WTC11 (cell line): ENCODE results near the gene EIF4E1B. TPM values are rescaled to one million over a fixed set of nuclear protein-coding genes. Genes with fewer than 3 reads are reported as not detected.

Source experiments
- CREB1 ChIP-seq: sonication (generic); formaldehyde crosslinking; IDR thresholded peaks from 2 replicates; pipeline ENCODE4 v1.8.0; 2023; ENCODE audit warnings: mild to moderate bottlenecking, missing genetic modification reagents
- E2F1 ChIP-seq: sonication (generic); formaldehyde crosslinking; IDR thresholded peaks from 2 replicates; pipeline ENCODE4 v1.8.0; 2022; ENCODE audit warnings: mild to moderate bottlenecking, missing genetic modification reagents
- FOXJ3 ChIP-seq: sonication (generic); formaldehyde crosslinking; IDR thresholded peaks from 2 replicates; pipeline ENCODE4 v1.9.0; 2021; ENCODE audit warnings: missing genetic modification reagents, mild to moderate bottlenecking, borderline replicate concordance
- FOXK1 ChIP-seq: sonication (generic); formaldehyde crosslinking; IDR thresholded peaks from 2 replicates; pipeline ENCODE4 v1.8.0; 2022; ENCODE audit warnings: mild to moderate bottlenecking, moderate library complexity, missing genetic modification reagents
- FOXP1 ChIP-seq: sonication (generic); formaldehyde crosslinking; IDR thresholded peaks from 2 replicates; pipeline ENCODE4 v1.8.0; 2022; ENCODE audit warnings: missing genetic modification reagents, mild to moderate bottlenecking, moderate library complexity, borderline replicate concordance
- HMGXB4 ChIP-seq: sonication (generic); formaldehyde crosslinking; IDR thresholded peaks from 2 replicates; pipeline ENCODE4 v1.8.1; 2023; ENCODE audit warnings: mild to moderate bottlenecking, moderate library complexity, missing genetic modification reagents
- IRF1 ChIP-seq: sonication (generic); formaldehyde crosslinking; IDR thresholded peaks from 2 replicates; pipeline ENCODE4 v1.8.0; 2023; ENCODE audit warnings: missing genetic modification reagents
- IRF2 ChIP-seq: sonication (generic); formaldehyde crosslinking; IDR thresholded peaks from 2 replicates; pipeline ENCODE4 v1.8.0; 2022; ENCODE audit warnings: low read depth, missing genetic modification reagents, borderline replicate concordance
- JUN ChIP-seq: sonication (generic); formaldehyde crosslinking; IDR thresholded peaks from 2 replicates; pipeline ENCODE4 v1.8.0; 2023; ENCODE audit warnings: mild to moderate bottlenecking, missing genetic modification reagents
- KAT7 ChIP-seq: sonication (generic); formaldehyde crosslinking; IDR thresholded peaks from 2 replicates; pipeline ENCODE4 v1.8.1; 2023; ENCODE audit warnings: missing genetic modification reagents, mild to moderate bottlenecking, borderline replicate concordance
- MAX ChIP-seq: sonication (generic); formaldehyde crosslinking; IDR thresholded peaks from 2 replicates; pipeline ENCODE4 v1.8.0; 2022; ENCODE audit warnings: mild to moderate bottlenecking, missing genetic modification reagents
- NR1H2 ChIP-seq: sonication (generic); formaldehyde crosslinking; IDR thresholded peaks from 2 replicates; pipeline ENCODE4 v1.9.0; 2021; ENCODE audit warnings: mild to moderate bottlenecking, moderate library complexity, missing genetic modification reagents
- RORB ChIP-seq: fragments of 250-450 bp; sonication (Bioruptor Pico); IDR thresholded peaks from 2 replicates; pipeline ENCODE4 v1.9.0; 2021; ENCODE audit warnings: mild to moderate bottlenecking
- TEAD1 ChIP-seq: sonication (generic); formaldehyde crosslinking; IDR thresholded peaks from 2 replicates; pipeline ENCODE4 v1.8.0; 2022; ENCODE audit warnings: mild to moderate bottlenecking, missing genetic modification reagents
- TEAD4 ChIP-seq: sonication (generic); formaldehyde crosslinking; IDR thresholded peaks from 2 replicates; pipeline ENCODE4 v1.8.0; 2022; ENCODE audit warnings: mild to moderate bottlenecking, missing genetic modification reagents
- ZBTB21 ChIP-seq: sonication (generic); formaldehyde crosslinking; IDR thresholded peaks from 2 replicates; pipeline ENCODE4 v1.8.1; 2023; ENCODE audit warnings: mild to moderate bottlenecking, missing genetic modification reagents, borderline replicate concordance
- ZNF138 ChIP-seq: sonication (generic); formaldehyde crosslinking; conservative IDR thresholded peaks from 2 replicates; pipeline ENCODE4 v1.8.1; 2022; ENCODE audit warnings: mild to moderate bottlenecking, moderate library complexity, missing genetic modification reagents
- ZNF232 ChIP-seq: sonication (generic); formaldehyde crosslinking; IDR thresholded peaks from 2 replicates; pipeline ENCODE4 v1.8.0; 2022; ENCODE audit warnings: mild to moderate bottlenecking, missing genetic modification reagents
- ZNF317 ChIP-seq: sonication (generic); formaldehyde crosslinking; IDR thresholded peaks from 2 replicates; pipeline ENCODE4 v1.8.1; 2023; ENCODE audit warnings: low read depth, mild to moderate bottlenecking, moderate library complexity, missing genetic modification reagents, borderline replicate concordance
- ZNF671 ChIP-seq: fragments of 250-450 bp; sonication (Bioruptor Pico); IDR thresholded peaks from 2 replicates; pipeline ENCODE4 v1.8.0; 2021; ENCODE audit warnings: mild to moderate bottlenecking
- total RNA-seq: library from RNA; stranded (reverse); gene quantifications from 3 replicates; pipeline ENCODE4 v1.2.3, GENCODE V29; 2021
- TF ChIP-seq, protein P1 (sequence below): sonication (generic); formaldehyde crosslinking; IDR thresholded peaks from 2 replicates; pipeline ENCODE4 v1.8.1; 2022; ENCODE audit warnings: mild to moderate bottlenecking, missing genetic modification reagents, moderate library complexity, borderline replicate concordance
- TF ChIP-seq, protein P2 (sequence below): sonication (generic); formaldehyde crosslinking; IDR thresholded peaks from 2 replicates; pipeline ENCODE4 v1.8.1; 2022; ENCODE audit warnings: missing genetic modification reagents, borderline replicate concordance
- TF ChIP-seq, protein P3 (sequence below): sonication (generic); formaldehyde crosslinking; IDR thresholded peaks from 2 replicates; pipeline ENCODE4 v1.8.0; 2023; ENCODE audit warnings: missing genetic modification reagents, mild to moderate bottlenecking, borderline replicate concordance
- TF ChIP-seq, protein P4 (sequence below): sonication (generic); formaldehyde crosslinking; IDR thresholded peaks from 2 replicates; pipeline ENCODE4 v1.8.1; 2023; ENCODE audit warnings: mild to moderate bottlenecking, missing genetic modification reagents
- TF ChIP-seq, protein P5 (sequence below): sonication (generic); formaldehyde crosslinking; IDR thresholded peaks from 2 replicates; pipeline ENCODE4 v1.8.0; 2022; ENCODE audit warnings: mild to moderate bottlenecking, missing genetic modification reagents

EIF4E1B gene
- total RNA-seq, 1 experiment from 2014 or later, result 0.74 TPM

DNA sequence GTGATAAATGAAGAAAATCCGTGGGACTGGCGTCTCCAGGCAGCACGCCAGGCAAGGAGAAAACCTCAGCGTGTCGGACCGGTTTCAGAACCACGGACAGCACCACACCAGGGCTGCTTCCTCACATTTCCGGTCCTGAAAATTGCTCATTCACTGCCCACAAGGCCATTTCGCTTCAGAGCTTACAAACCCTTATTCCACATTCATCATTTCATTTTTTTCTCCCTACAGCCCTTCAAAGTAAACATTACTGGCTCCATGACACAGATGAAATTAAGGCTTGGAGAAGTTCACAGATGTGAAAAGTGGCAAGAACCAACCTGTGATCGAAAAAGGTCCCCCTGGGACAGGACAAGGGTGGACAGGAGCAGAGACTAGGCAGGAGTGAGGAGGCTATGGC is 19.0 kb upstream of the EIF4E1B start (continued):
- TF ChIP-seq JUN (CRISPR knock-in tag), result peak; percentile 77; the same call in 1 of the 2 replicates
- TF ChIP-seq, protein P1, sequence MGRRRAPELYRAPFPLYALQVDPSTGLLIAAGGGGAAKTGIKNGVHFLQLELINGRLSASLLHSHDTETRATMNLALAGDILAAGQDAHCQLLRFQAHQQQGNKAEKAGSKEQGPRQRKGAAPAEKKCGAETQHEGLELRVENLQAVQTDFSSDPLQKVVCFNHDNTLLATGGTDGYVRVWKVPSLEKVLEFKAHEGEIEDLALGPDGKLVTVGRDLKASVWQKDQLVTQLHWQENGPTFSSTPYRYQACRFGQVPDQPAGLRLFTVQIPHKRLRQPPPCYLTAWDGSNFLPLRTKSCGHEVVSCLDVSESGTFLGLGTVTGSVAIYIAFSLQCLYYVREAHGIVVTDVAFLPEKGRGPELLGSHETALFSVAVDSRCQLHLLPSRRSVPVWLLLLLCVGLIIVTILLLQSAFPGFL (CRISPR knock-in tag), result 0 out of 2 replicates have a peak, but pooled peaks have one; percentile 16
- TF ChIP-seq ZNF671, result no peak
- TF ChIP-seq, protein P2, sequence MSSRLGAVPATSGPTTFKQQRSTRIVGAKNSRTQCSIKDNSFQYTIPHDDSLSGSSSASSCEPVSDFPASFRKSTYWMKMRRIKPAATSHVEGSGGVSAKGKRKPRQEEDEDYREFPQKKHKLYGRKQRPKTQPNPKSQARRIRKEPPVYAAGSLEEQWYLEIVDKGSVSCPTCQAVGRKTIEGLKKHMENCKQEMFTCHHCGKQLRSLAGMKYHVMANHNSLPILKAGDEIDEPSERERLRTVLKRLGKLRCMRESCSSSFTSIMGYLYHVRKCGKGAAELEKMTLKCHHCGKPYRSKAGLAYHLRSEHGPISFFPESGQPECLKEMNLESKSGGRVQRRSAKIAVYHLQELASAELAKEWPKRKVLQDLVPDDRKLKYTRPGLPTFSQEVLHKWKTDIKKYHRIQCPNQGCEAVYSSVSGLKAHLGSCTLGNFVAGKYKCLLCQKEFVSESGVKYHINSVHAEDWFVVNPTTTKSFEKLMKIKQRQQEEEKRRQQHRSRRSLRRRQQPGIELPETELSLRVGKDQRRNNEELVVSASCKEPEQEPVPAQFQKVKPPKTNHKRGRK (CRISPR knock-in tag), result no peak
- TF ChIP-seq IRF1 (CRISPR knock-in tag), result no peak
- peak; percentile 61; the same call in 1 of the 2 replicates for TF ChIP-seq TEAD1 (CRISPR knock-in tag)
- TF ChIP-seq NR1H2 (CRISPR knock-in tag), result no peak
- TF ChIP-seq FOXJ3, result no peak
- 0 out of 2 replicates have a peak, but pooled peaks have one; percentile 29 for TF ChIP-seq FOXP1 (CRISPR knock-in tag)
- no peak for TF ChIP-seq E2F1 (CRISPR knock-in tag)
- peak; percentile 68; the same call in 1 of the 2 replicates for TF ChIP-seq ZNF232 (CRISPR knock-in tag)
- no peak for TF ChIP-seq RORB
- TF ChIP-seq MAX (CRISPR knock-in tag), result no peak
- TF ChIP-seq, protein P3, sequence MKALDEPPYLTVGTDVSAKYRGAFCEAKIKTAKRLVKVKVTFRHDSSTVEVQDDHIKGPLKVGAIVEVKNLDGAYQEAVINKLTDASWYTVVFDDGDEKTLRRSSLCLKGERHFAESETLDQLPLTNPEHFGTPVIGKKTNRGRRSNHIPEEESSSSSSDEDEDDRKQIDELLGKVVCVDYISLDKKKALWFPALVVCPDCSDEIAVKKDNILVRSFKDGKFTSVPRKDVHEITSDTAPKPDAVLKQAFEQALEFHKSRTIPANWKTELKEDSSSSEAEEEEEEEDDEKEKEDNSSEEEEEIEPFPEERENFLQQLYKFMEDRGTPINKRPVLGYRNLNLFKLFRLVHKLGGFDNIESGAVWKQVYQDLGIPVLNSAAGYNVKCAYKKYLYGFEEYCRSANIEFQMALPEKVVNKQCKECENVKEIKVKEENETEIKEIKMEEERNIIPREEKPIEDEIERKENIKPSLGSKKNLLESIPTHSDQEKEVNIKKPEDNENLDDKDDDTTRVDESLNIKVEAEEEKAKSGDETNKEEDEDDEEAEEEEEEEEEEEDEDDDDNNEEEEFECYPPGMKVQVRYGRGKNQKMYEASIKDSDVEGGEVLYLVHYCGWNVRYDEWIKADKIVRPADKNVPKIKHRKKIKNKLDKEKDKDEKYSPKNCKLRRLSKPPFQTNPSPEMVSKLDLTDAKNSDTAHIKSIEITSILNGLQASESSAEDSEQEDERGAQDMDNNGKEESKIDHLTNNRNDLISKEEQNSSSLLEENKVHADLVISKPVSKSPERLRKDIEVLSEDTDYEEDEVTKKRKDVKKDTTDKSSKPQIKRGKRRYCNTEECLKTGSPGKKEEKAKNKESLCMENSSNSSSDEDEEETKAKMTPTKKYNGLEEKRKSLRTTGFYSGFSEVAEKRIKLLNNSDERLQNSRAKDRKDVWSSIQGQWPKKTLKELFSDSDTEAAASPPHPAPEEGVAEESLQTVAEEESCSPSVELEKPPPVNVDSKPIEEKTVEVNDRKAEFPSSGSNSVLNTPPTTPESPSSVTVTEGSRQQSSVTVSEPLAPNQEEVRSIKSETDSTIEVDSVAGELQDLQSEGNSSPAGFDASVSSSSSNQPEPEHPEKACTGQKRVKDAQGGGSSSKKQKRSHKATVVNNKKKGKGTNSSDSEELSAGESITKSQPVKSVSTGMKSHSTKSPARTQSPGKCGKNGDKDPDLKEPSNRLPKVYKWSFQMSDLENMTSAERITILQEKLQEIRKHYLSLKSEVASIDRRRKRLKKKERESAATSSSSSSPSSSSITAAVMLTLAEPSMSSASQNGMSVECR (CRISPR knock-in tag), result peak; percentile 52; the same call in 1 of the 2 replicates
- TF ChIP-seq FOXK1 (CRISPR knock-in tag), result peak; percentile 57; the same call in 1 of the 2 replicates
- TF ChIP-seq HMGXB4, result no peak
- no peak for TF ChIP-seq CREB1 (CRISPR knock-in tag)
- no peak for TF ChIP-seq IRF2 (CRISPR knock-in tag)
- TF ChIP-seq, protein P4, sequence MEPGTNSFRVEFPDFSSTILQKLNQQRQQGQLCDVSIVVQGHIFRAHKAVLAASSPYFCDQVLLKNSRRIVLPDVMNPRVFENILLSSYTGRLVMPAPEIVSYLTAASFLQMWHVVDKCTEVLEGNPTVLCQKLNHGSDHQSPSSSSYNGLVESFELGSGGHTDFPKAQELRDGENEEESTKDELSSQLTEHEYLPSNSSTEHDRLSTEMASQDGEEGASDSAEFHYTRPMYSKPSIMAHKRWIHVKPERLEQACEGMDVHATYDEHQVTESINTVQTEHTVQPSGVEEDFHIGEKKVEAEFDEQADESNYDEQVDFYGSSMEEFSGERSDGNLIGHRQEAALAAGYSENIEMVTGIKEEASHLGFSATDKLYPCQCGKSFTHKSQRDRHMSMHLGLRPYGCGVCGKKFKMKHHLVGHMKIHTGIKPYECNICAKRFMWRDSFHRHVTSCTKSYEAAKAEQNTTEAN, result no peak
- no peak for TF ChIP-seq ZBTB21 (CRISPR knock-in tag)
- no peak for TF ChIP-seq KAT7 (CRISPR knock-in tag)
- no peak for TF ChIP-seq ZNF138 (CRISPR knock-in tag)
- peak; percentile 76; the same call in 1 of the 2 replicates for TF ChIP-seq TEAD4 (CRISPR knock-in tag)
- TF ChIP-seq, protein P5, sequence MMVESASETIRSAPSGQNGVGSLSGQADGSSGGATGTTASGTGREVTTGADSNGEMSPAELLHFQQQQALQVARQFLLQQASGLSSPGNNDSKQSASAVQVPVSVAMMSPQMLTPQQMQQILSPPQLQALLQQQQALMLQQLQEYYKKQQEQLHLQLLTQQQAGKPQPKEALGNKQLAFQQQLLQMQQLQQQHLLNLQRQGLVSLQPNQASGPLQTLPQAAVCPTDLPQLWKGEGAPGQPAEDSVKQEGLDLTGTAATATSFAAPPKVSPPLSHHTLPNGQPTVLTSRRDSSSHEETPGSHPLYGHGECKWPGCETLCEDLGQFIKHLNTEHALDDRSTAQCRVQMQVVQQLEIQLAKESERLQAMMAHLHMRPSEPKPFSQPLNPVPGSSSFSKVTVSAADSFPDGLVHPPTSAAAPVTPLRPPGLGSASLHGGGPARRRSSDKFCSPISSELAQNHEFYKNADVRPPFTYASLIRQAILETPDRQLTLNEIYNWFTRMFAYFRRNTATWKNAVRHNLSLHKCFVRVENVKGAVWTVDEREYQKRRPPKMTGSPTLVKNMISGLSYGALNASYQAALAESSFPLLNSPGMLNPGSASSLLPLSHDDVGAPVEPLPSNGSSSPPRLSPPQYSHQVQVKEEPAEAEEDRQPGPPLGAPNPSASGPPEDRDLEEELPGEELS (CRISPR knock-in tag), result peak; percentile 81
- TF ChIP-seq ZNF317 (CRISPR knock-in tag), result no peak
